GM18505 (cell line): ENCODE results near the gene TRABD2A.
"Not testable (repeated sequence)": the region's sequence is repeated elsewhere in the genome, so short reads cannot be mapped to it uniquely, and the experiment has no call there.

Source experiments
- ATAC-seq: cut with Tn5 transposase; IDR thresholded peaks from one replicate; pipeline ENCODE4 v1.9.1; 2021; ENCODE audit not compliant: unreplicated experiment
- POLR2A ChIP-seq: IDR thresholded peaks from 4 replicates; pipeline ENCODE4 v1.6.1; 2011; ENCODE audit warnings: borderline replicate concordance; ENCODE audit not compliant: insufficient read depth, insufficient read length; ENCODE audit errors: extremely low read depth

TRABD2A gene

GRCh38 chr2:84880395-84880644 is 564 bp downstream of the TRABD2A start:
- TF ChIP-seq POLR2A, result no peak
- no peak for ATAC-seq

GRCh38 chr2:84879584-84880394 is 1.1 kb downstream of the TRABD2A start:
- peak; percentile 71 for ATAC-seq
- TF ChIP-seq POLR2A, result no peak

GRCh38 chr2:84878896-84879583 is 1.8 kb downstream of the TRABD2A start:
- ATAC-seq, result no peak
- TF ChIP-seq POLR2A, result no peak

GRCh38 chr2:84878459-84878858 is 2.4 kb downstream of the TRABD2A start:
- ATAC-seq, result no peak

GRCh38 chr2:84876369-84876768 is 4.5 kb downstream of the TRABD2A start:
- no peak for TF ChIP-seq POLR2A
- ATAC-seq, result no peak

More at GRCh38 chr2:84878459-84878858, 2.4 kb downstream of the TRABD2A start:
- no peak for TF ChIP-seq POLR2A

- ATAC-seq, result not testable (repeated sequence)
Measured at GRCh38 chr2:84875619-84876018, 5.3 kb downstream of the TRABD2A start.

- ATAC-seq, result no peak
Measured at GRCh38 chr2:84875213-84875560, 5.7 kb downstream of the TRABD2A start.

GRCh38 chr2:84874381-84875212 is 6.3 kb downstream of the TRABD2A start:
- TF ChIP-seq POLR2A, result no peak
- ATAC-seq, result no peak

More at GRCh38 chr2:84875213-84875560, 5.7 kb downstream of the TRABD2A start:
- TF ChIP-seq POLR2A, result no peak

GRCh38 chr2:84873350-84873749 is 7.5 kb downstream of the TRABD2A start:
- TF ChIP-seq POLR2A, result no peak
- no peak for ATAC-seq

- not testable (repeated sequence) for ATAC-seq
Measured at GRCh38 chr2:84872691-84873090, 8.2 kb downstream of the TRABD2A start.

- no peak for ATAC-seq
- no peak for TF ChIP-seq POLR2A
Measured at GRCh38 chr2:84870306-84870705, 10.6 kb downstream of the TRABD2A start.

GRCh38 chr2:84868327-84868726 is 12.6 kb downstream of the TRABD2A start:
- ATAC-seq, result not testable (repeated sequence)

GRCh38 chr2:84866122-84866521 is 14.8 kb downstream of the TRABD2A start:
- TF ChIP-seq POLR2A, result no peak
- ATAC-seq, result no peak

- no peak for TF ChIP-seq POLR2A
- ATAC-seq, result no peak
Measured at GRCh38 chr2:84865181-84865783, 15.6 kb downstream of the TRABD2A start.

GRCh38 chr2:84862006-84862405 is 18.9 kb downstream of the TRABD2A start:
- no peak for TF ChIP-seq POLR2A
- no peak for ATAC-seq
